BLaER1 treated with 17β-estradiol and CSF1 and Interleukin-3, amounts not matched to agents 10 nM and 100 nM (cell line): ENCODE measurements around the gene FBXL22.

ENCODE experiments used
- H3K27ac ChIP-seq, 11 experiments: shearing (Covaris generic); formaldehyde crosslinking; 2 replicates each; pipeline ENCODE4 v1.8.1; 2022
- H3K27me3 ChIP-seq, 11 experiments: shearing (Covaris generic); formaldehyde crosslinking; 2 replicates each; pipeline ENCODE4 v1.8.1; 2022
- H3K36me3 ChIP-seq, 11 experiments: shearing (Covaris generic); formaldehyde crosslinking; 2 replicates each; pipeline ENCODE4 v1.8.1; 2022
- H3K4me1 ChIP-seq, 10 experiments: shearing (Covaris generic); formaldehyde crosslinking; 2 replicates each; pipeline ENCODE4 v1.8.1; 2022
- H3K4me2 ChIP-seq, 11 experiments: shearing (Covaris generic); formaldehyde crosslinking; 2 replicates each; pipeline ENCODE4 v1.8.1; 2022
- H3K4me3 ChIP-seq, 10 experiments: shearing (Covaris generic); formaldehyde crosslinking; 2 replicates each; pipeline ENCODE4 v1.8.1; 2022
- H3K9ac ChIP-seq, 11 experiments: shearing (Covaris generic); formaldehyde crosslinking; 2 replicates each; pipeline ENCODE4 v1.8.1; 2022
- H3K9me3 ChIP-seq, 11 experiments: shearing (Covaris generic); formaldehyde crosslinking; replicated peaks in 1 of 11; 2 replicates each; pipeline ENCODE4 v1.8.1; 2022
- H4K20me1 ChIP-seq, 11 experiments: shearing (Covaris generic); formaldehyde crosslinking; 2 replicates each; pipeline ENCODE4 v1.8.1; 2022
- Cebpa-rat ChIP-seq, 11 experiments: shearing (Covaris generic); IDR thresholded peaks; 2 replicates each; pipeline ENCODE4 v1.8.1; 2022

Gene FBXL22

DNA sequence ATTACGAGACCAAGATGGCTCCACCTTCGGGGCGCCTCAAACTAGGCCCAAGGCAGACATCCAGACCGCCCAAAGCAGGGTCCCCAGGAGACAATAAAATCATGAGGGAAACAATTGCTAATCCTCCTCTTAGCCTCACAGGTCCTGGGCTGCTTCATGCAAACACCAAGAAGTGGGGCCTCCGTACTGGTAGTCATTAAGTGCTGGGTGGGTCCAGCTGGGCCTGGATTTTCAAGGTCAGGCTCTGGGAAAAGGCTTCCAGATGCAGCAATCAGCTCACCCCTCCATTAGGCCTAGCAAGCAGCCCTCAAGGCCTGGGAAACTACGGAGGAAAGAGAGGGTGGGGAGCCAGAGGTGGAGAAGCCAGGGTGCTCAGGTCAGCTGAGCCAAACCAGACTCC is 634 bp downstream of the FBXL22 start:
- Histone ChIP-seq H3K9ac (no peak overlapping the region), H3K9me3 (no peaks in the 10 kb centered on the region), H4K20me1 (peaks cover 0 to 62% (median 29%) of the 10 kb centered on the region in 11 experiments; a peak in 17 of 22 replicates), H3K27ac (no peak overlapping the region), H3K4me2 (no peak overlapping the region), H3K4me3 (no peak overlapping the region), H3K4me1 (peaks cover 53 to 69% (median 62%) of the 10 kb centered on the region in 10 experiments), H3K36me3 (peaks cover 15 to 26% (median 24%) of the 10 kb centered on the region in 11 experiments), H3K27me3 (no peaks in the 10 kb centered on the region)
- no peak for TF ChIP-seq Cebpa-rat (IDR thresholded peaks at IDR 0.05)

DNA sequence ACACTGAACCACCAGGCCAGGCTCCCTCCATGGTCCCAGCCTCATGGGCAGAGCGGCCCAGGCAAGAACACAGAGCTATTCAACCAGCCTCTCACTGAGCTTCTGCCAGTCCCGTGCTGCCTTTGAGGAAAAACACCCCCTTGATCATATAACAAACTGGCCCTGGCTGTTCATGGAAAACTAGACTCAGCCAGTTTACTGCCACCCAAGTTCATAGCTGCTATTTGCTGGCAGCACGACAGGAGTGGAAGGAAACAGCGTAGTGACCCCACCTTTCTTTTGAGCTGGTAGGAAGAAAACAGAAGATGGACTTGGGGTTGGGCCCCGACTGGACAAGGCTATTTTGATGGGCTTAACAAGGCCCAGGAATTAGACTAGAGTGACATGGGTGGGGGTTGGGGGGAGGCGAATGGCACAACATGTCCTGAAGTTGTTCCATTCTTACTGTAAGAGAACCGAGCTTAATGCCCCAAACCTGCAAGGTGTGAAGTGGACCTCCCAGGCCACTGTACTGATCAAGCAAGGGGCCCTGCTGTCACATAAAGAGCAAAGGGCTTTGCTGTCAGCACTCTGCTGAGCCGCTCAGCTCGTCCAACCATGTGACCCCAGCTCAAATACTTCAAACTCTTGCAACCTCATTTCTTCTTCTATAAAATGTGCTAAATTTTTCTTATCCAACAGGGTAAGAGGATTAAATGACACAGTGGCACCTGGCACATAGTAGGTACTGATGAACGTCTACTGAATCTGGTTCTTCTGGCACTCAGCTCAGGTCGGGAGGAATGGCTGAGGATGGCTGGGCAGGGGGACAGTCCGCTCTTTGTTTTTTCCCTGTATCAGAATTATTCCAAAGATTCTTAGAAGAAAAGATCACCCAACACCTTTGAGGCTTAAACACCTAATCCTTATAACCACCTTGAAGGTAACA is 1.6 kb downstream of the FBXL22 start:
- H3K4me2 ChIP-seq = peak overlapping the region; percentile 92 to 99 (median 97)
- peaks cover 60 to 72% (median 68%) of the 10 kb centered on the region in 10 experiments for H3K4me1 ChIP-seq
- peak overlapping the region in 5 of 10 experiments; percentile 69 to 73 (median 72); a peak in 7 of 20 replicates for H3K4me3 ChIP-seq
- no peak for TF ChIP-seq Cebpa-rat (IDR thresholded peaks at IDR 0.05)
- no peaks in the 10 kb centered on the region for H3K9me3 ChIP-seq
- no peaks in the 10 kb centered on the region for H3K27me3 ChIP-seq
- peaks cover 0 to 62% (median 24%) of the 10 kb centered on the region in 11 experiments; a peak in 17 of 22 replicates for H4K20me1 ChIP-seq
- H3K27ac ChIP-seq = peak overlapping the region in 3 of 11 experiments; percentile 7 to 84 (median 60); a peak in 2 of 22 replicates
- peaks cover 6 to 17% (median 15%) of the 10 kb centered on the region in 11 experiments for H3K36me3 ChIP-seq
- H3K9ac ChIP-seq = peak overlapping the region in 8 of 11 experiments; percentile 30 to 89 (median 84); a peak in 11 of 22 replicates

DNA sequence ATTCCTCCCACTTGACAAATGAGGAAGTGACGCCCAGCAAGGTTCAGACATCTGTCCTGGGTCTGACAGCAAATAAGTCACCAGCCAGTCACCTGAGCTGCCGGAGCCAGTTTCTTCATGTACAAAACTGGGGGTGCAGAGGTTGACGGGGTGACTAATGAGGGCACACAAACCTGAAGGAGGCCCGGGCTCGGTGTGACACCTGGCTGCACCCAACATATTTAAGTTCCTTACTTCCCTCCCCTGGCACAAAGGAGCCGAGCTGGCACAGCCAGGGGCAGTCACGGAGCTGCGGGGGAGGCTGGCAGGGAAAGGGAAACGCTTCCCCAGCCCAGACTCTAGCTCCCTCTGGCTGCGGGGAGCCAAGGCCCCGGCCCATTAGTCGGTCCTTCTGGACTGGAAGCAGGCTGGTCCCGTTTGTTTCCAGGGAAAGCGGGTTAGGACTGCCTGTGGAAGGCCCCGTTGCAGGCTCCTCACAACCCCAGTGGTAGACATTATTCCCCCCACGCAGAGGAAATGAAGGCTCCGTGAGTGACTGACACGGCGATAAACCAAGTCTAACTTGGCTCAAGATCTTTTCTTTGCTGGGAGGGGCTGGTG is 2.3 kb downstream of the FBXL22 start:
- H3K4me2 ChIP-seq = peak overlapping the region; percentile 92 to 99 (median 97)
- peak overlapping the region; percentile 49 to 89 (median 78); a peak in 21 of 22 replicates for H3K27ac ChIP-seq
- H3K36me3 ChIP-seq = peaks cover 0 to 10% (median 8%) of the 10 kb centered on the region in 11 experiments; a peak in 17 of 22 replicates
- peak overlapping the region; percentile 68 to 81 (median 72) for H3K4me3 ChIP-seq
- TF ChIP-seq Cebpa-rat (IDR thresholded peaks at IDR 0.05) = no peak
- H3K9me3 ChIP-seq = no peaks in the 10 kb centered on the region
- peaks cover 56 to 67% (median 62%) of the 10 kb centered on the region in 10 experiments for H3K4me1 ChIP-seq
- H3K9ac ChIP-seq = peak overlapping the region; percentile 76 to 90 (median 84)
- peaks cover 0 to 61% (median 17%) of the 10 kb centered on the region in 11 experiments; a peak in 16 of 22 replicates for H4K20me1 ChIP-seq
- no peaks in the 10 kb centered on the region for H3K27me3 ChIP-seq

DNA sequence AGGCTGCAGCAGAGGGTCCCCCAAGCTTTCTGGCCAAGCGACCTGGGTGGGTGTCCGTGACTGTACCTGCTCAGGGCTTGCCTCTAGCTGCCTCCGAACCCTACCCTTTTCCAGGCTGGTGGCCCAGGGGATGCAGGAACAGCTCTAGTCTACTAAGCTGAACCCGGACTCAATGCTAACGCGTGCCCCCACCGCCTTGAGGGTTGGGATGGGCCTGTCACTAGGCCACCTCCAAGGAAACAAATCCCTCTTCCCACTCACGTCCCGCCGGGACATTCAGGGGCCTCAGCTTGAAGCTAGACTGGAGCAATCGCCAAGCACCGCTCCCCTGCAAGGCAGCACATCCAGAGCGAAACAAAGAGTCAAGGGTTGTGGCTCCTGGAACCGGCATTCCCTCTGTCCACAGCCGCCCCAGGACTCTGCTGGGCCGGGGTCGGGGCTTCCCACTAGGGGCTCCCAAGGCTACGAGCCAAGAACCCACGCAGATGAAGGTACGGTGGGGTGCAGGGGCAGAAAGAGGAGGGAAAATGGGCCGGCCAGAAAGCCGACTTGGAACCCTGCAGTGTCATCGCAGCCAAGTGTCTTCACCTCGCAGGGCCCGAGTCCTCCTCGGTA is 2.9 kb downstream of the FBXL22 start:
- H3K9me3 ChIP-seq = no peaks in the 10 kb centered on the region
- peak overlapping the region; percentile 49 to 89 (median 78); a peak in 21 of 22 replicates for H3K27ac ChIP-seq
- peak overlapping the region; percentile 92 to 99 (median 97) for H3K4me2 ChIP-seq
- peak overlapping the region; percentile 76 to 90 (median 84) for H3K9ac ChIP-seq
- H4K20me1 ChIP-seq = peaks cover 0 to 61% (median 11%) of the 10 kb centered on the region in 11 experiments; a peak in 16 of 22 replicates
- H3K4me3 ChIP-seq = peak overlapping the region; percentile 68 to 81 (median 72)
- peaks cover 0 to 3% (median 2%) of the 10 kb centered on the region in 11 experiments; a peak in 10 of 22 replicates for H3K36me3 ChIP-seq
- no peak for TF ChIP-seq Cebpa-rat (IDR thresholded peaks at IDR 0.05)
- no peaks in the 10 kb centered on the region for H3K27me3 ChIP-seq
- H3K4me1 ChIP-seq = peaks cover 52 to 63% (median 58%) of the 10 kb centered on the region in 10 experiments

DNA sequence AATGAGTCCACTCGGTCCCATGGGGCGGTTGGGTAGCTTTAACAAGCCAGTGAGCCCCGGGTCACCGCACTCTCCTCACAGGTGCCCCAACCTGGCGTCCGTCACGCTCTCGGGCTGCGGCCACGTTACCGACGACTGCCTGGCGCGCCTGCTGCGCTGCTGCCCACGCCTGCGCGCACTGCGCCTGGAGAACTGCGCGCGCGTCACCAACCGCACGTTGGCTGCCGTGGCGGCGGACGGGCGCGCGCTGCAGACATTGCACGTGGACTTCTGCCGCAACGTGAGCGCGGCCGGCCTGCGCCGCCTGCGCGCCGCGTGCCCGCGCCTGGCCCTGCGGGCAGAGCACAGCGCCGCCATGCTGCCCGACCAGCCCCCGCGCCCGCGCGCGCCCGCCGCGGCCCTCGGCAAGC is 3.4 kb downstream of the FBXL22 start:
- TF ChIP-seq Cebpa-rat (IDR thresholded peaks at IDR 0.05) = no peak
- Histone ChIP-seq H3K4me2 (peak overlapping the region; percentile 92 to 99 (median 97)), H3K4me1 (peaks cover 52 to 63% (median 58%) of the 10 kb centered on the region in 10 experiments), H3K36me3 (no peaks in the 10 kb centered on the region; a peak in 1 of 22 replicates), H3K27me3 (no peaks in the 10 kb centered on the region), H4K20me1 (peaks cover 0 to 61% (median 6%) of the 10 kb centered on the region in 11 experiments; a peak in 12 of 22 replicates), H3K9ac (peak overlapping the region; percentile 76 to 90 (median 84)), H3K9me3 (no peaks in the 10 kb centered on the region), H3K4me3 (peak overlapping the region; percentile 68 to 81 (median 72)), H3K27ac (peak overlapping the region; percentile 58 to 89 (median 78))

DNA sequence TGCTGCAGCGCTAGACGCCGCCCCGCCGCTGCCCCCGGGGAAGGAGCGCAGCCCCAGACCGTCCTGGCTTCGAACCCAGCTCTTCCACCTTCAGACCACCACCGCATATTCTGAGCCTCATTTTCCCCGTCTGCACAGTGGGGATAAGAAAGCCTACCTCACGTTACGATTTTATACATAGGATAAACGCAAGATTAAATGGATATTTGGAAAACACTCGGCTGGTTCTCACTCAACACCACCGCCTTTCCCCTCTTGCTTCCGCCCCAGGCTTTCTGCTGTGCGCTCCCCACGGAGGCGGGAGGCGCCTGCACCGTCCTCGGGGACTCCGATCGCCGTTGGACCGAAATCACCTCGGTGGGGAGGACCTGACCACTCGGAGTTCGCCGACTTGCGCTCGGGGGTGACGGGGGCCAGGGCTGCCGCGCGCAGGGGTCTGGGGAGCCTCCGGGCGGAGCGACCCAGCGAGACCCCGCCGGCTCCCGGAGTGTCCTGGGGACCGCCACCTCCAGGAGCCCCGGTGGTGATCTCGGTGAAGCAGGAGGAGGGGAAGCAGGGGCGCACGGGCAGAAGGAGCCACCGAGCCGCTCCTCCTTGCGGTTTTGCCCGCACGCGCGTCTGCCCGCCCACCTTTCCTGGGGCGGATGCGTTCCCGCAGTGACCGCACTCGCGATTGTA is 4.0 kb downstream of the FBXL22 start:
- TF ChIP-seq Cebpa-rat (IDR thresholded peaks at IDR 0.05) = no peak
- Histone ChIP-seq H3K9ac (peak overlapping the region; percentile 76 to 90 (median 84)), H3K27ac (peak overlapping the region; percentile 58 to 89 (median 78)), H3K9me3 (no peaks in the 10 kb centered on the region), H3K36me3 (no peaks in the 10 kb centered on the region), H4K20me1 (peaks cover 0 to 60% (median 4%) of the 10 kb centered on the region in 11 experiments; a peak in 9 of 22 replicates), H3K27me3 (no peaks in the 10 kb centered on the region), H3K4me2 (peak overlapping the region; percentile 92 to 99 (median 97)), H3K4me3 (peak overlapping the region; percentile 68 to 81 (median 72)), H3K4me1 (peaks cover 52 to 63% (median 58%) of the 10 kb centered on the region in 10 experiments)

DNA sequence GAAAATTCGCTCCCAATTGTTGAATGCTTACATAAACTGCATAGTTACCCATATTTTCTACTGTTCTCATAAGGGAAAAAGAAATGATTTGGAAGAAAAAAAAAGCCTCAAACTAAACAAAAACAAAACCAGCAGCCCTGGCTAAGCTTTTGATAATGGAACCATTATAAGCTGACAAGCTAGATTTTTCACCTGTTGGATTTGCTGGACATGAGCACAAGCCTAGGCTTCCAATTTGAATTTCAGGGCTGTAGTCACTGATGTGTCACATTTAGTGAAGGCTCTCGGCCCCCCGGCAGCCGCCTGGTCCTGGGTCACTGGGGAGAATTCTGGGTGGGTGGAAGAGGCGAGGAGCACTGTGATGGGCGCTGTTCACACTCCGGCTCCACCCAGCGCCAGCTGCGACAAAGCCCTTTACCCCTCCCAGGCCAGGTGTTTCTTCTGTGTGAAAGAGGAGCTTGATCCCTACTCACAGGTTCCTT is 4.6 kb downstream of the FBXL22 start:
- H3K4me3 ChIP-seq = peak overlapping the region; percentile 68 to 81 (median 72)
- H3K27ac ChIP-seq = peak overlapping the region; percentile 58 to 89 (median 78); a peak in 21 of 22 replicates

More for the DNA sequence above, 4.6 kb downstream of the FBXL22 start:
- Histone ChIP-seq H3K9ac (peak overlapping the region; percentile 76 to 90 (median 84)), H3K27me3 (no peaks in the 10 kb centered on the region), H3K4me1 (peaks cover 56 to 68% (median 62%) of the 10 kb centered on the region in 10 experiments), H3K9me3 (no peaks in the 10 kb centered on the region), H3K4me2 (peak overlapping the region; percentile 92 to 99 (median 97)), H4K20me1 (peaks cover 0 to 55% (median 4%) of the 10 kb centered on the region in 11 experiments; a peak in 8 of 22 replicates), H3K36me3 (peaks cover 0 to 4% (median 0%) of the 10 kb centered on the region in 11 experiments; a peak in 1 of 22 replicates)
- TF ChIP-seq Cebpa-rat (IDR thresholded peaks at IDR 0.05) = no peak
